T-cell (primary cell): ENCODE results near the gene TJP1. TPM values are rescaled to one million over a fixed set of nuclear protein-coding genes. Genes with fewer than 3 reads are reported as not detected.
A peak's percentile ranks its signal among the peaks of the same experiment; 100 is the strongest.
"Not testable (repeated sequence)": the region's sequence is repeated elsewhere in the genome, so short reads cannot be mapped to it uniquely, and the experiment has no call there.

Experiments used
- ATAC-seq, 4 experiments: fragments of 200-7000 bp in 3 of 4; fragments of 150-1000 bp in 1 of 4; cut with Tn5 transposase; replicated peaks in 1 of 4; 1 replicate in 3 of 4; 2 replicates in 1 of 4; pipeline ENCODE4 v1.10.0; 2021; ENCODE audit warnings: moderate library complexity in 3 of 4, mild to moderate bottlenecking in 2 of 4, moderate number of reproducible peaks in 1 of 4
- CTCF ChIA-PET, 2 donors: fragments of 300-600 bp; sonication (Branson Sonifier 250); formaldehyde crosslinking; loops; one replicate each; lab custom pipeline; 2022; ENCODE audit warnings: antibody characterized with exemption in 2 of 2; lab: Charles Lee
- POLR2A ChIA-PET, 2 donors: fragments of 300-600 bp; sonication (Branson Sonifier 250); formaldehyde crosslinking; loops; one replicate each; lab custom pipeline; 2022; ENCODE audit warnings: antibody characterized with exemption in 2 of 2; lab: Charles Lee
- DNase-seq, 35 experiments: peaks; one replicate each; pipeline versions ENCODE4 v3.0.0 to v3.0.0-alpha.2; 2013 to 2023
- H3K27ac ChIP-seq: one replicate; pipeline ENCODE4 v1.5.1; 2013; ENCODE audit warnings: low read length
- H3K27me3 ChIP-seq, 2 experiments: replicated peaks in 1 of 2; 1 replicate in 1 of 2; 2 replicates in 1 of 2; pipeline versions ENCODE4 v1.6.1 to v1.7.0; 2013; ENCODE audit warnings: low read length in 1 of 2, mixed read lengths in 1 of 2; ENCODE audit not compliant: control insufficient read depth in 2 of 2, insufficient read depth in 2 of 2; ENCODE audit errors: extremely low read depth in 1 of 2
- H3K36me3 ChIP-seq, 2 donors: 1 replicate in 1 of 2; 2 replicates in 1 of 2; pipeline versions ENCODE4 v1.6.1 to v1.7.0; 2013; ENCODE audit warnings: low read length in 1 of 2; ENCODE audit not compliant: control insufficient read depth in 2 of 2, insufficient read depth in 1 of 2; ENCODE audit errors: extremely low read depth in 1 of 2
- H3K4me1 ChIP-seq, 2 experiments: 1 replicate in 1 of 2; 2 replicates in 1 of 2; pipeline versions ENCODE4 v1.6.1 to v1.7.0; 2013; ENCODE audit warnings: low read length in 2 of 2, mixed read lengths in 1 of 2; ENCODE audit not compliant: insufficient read depth in 2 of 2, control insufficient read depth in 1 of 2; ENCODE audit errors: extremely low read depth in 1 of 2
- H3K4me3 ChIP-seq, 2 donors: 1 replicate in 1 of 2; 2 replicates in 1 of 2; pipeline versions ENCODE4 v1.5.1 to v1.7.0; 2013; ENCODE audit warnings: mild to moderate bottlenecking in 2 of 2, low read length in 1 of 2, moderate library complexity in 1 of 2; ENCODE audit not compliant: control insufficient read depth in 1 of 2; ENCODE audit errors: extremely low read depth in 1 of 2
- H3K9me3 ChIP-seq: 2 replicates; pipeline ENCODE4 v1.7.0; 2013
- H3K27ac Mint-ChIP-seq, 2 donors: one replicate each; pipeline ENCODE4 v1.8.0; 2020 to 2021; ENCODE audit warnings: mild to moderate bottlenecking in 2 of 2, mixed read lengths in 2 of 2
- H3K27me3 Mint-ChIP-seq, 2 donors: one replicate each; pipeline ENCODE4 v1.8.0; 2021 to 2022; ENCODE audit warnings: mixed read lengths in 2 of 2
- H3K36me3 Mint-ChIP-seq: one replicate; pipeline ENCODE4 v1.8.0; 2021; ENCODE audit warnings: mixed read lengths
- H3K4me1 Mint-ChIP-seq, 3 donors: one replicate each; pipeline ENCODE4 v1.8.0; 2020 to 2022; ENCODE audit warnings: mixed read lengths in 3 of 3, mild to moderate bottlenecking in 1 of 3
- H3K4me3 Mint-ChIP-seq, 3 donors: one replicate each; pipeline ENCODE4 v1.8.0; 2020 to 2022; ENCODE audit warnings: mild to moderate bottlenecking in 3 of 3, mixed read lengths in 3 of 3, moderate library complexity in 3 of 3
- H3K9me3 Mint-ChIP-seq, 3 donors: one replicate each; pipeline ENCODE4 v1.8.0; 2020 to 2022; ENCODE audit warnings: mixed read lengths in 3 of 3
- WGBS: methylation state at CpG from one replicate; pipeline ENCODE4 v1.1.5; 2013; ENCODE audit warnings: missing lambda C conversion rate; ENCODE audit not compliant: insufficient coverage; 5-methylcytosine and 5-hydroxymethylcytosine counted together
- total RNA-seq, 35 experiments: library from RNA in 6 of 35; stranded (reverse) in 6 of 35; fragments of 120-200 nt in 1 of 35; gene quantifications; one replicate each; pipeline versions ENCODE4 v1.2.1 to v1.2.4 and lab custom pipeline; 2013 to 2026

The TJP1 gene
- total RNA-seq, 5 donors from 2014 or later (not counting 1 experiment from before 2014, with no cell fraction given), result 0.41 to 0.73 (median 0.53) TPM; not detected in 2

DNA sequence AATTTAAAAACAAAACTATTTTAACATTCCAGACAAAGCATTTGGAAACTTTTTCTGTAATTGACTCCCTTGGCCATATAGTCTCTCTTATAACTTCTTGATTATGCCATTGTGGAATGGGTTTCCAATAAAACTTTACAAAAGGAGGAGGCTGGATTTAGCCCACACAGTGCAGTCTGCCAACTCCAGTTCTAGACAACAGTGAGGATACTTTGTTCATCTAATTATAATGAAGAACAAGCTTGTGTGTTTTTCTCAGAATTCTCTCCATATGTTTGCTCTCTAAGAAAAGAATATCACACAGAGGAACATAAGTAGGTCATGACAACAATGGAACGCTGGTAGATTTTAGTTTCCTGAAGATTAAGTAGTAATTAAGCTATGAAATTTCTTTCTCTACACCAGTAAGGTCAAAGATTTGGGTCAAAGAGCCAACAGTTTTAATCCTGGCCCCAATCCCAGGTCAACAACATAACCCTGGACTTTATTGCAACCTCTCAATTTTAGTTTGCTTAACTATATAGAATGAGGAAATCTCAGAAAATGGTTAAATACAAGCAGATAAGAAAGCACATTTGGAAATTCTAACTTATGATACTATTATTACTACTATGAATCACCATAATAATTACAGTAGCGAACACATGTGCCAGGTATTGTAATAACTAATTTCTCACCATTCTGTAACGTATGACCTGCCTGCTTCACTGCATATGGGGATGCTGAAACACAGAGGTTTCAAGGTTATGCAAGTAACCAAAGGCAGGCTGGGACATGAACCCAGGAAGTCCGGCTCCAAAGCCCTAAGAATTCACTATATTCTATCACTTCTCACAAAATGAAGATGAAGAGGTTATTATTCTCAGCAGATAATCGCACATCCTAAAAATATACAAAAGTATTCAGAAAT is 65.7 kb downstream of the TJP1 start:
- Mint-ChIP-seq H3K36me3 (no peaks in the 10 kb centered on the region), H3K4me3 (no peak overlapping the region), H3K27ac (no peak overlapping the region), H3K4me1 (no peaks in the 10 kb centered on the region), H3K27me3 (peaks cover 4 to 37% of the 10 kb centered on the region in 2 donors), H3K9me3 (no peaks in the 10 kb centered on the region)
- 83% methylated on average over 1 of the region's 5 CpGs for WGBS
- Histone ChIP-seq H3K27me3 (peaks cover 0 to 4% of the 10 kb centered on the region in 2 experiments), H3K9me3 (no peaks in the 10 kb centered on the region), H3K4me1 (no peaks in the 10 kb centered on the region), H3K4me3 (no peak overlapping the region), H3K36me3 (no peaks in the 10 kb centered on the region), H3K27ac (no peak overlapping the region)
- POLR2A ChIA-PET, result no interaction called here
- ATAC-seq (no peak), DNase-seq (no peak)
- CTCF ChIA-PET, result no interaction called here

DNA sequence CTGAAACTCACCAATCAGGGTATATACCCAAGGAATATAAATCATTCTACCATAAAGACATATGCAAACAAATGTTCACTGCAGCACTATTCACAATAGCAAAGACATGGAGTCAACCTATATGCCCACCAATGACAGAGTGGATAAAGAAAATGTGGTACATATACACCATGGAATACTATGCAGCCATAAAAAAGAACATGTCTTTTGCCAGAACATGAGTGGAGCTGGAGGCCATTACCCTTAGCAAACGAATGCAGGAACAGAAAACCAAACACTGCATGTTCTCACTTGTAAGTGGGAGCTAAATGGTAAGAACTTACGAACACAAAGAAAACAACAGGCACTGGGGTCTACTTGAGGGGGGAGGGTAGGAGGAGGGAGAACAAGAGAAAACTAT is 68.3 kb downstream of the TJP1 start:
- H3K27me3 Mint-ChIP-seq, result peaks cover 10 to 31% of the 10 kb centered on the region in 2 donors
- H3K36me3 ChIP-seq, H3K27ac ChIP-seq, H3K4me1 Mint-ChIP-seq, H3K4me3 ChIP-seq, H3K36me3 Mint-ChIP-seq, H3K27me3 ChIP-seq, H3K4me1 ChIP-seq, H3K27ac Mint-ChIP-seq, POLR2A ChIA-PET, H3K9me3 ChIP-seq, H3K4me3 Mint-ChIP-seq, CTCF ChIA-PET, H3K9me3 Mint-ChIP-seq, ATAC-seq, DNase-seq: not testable (repeated sequence)
- WGBS, result no CpG with 5 or more reads among the region's 2 CpGs

DNA sequence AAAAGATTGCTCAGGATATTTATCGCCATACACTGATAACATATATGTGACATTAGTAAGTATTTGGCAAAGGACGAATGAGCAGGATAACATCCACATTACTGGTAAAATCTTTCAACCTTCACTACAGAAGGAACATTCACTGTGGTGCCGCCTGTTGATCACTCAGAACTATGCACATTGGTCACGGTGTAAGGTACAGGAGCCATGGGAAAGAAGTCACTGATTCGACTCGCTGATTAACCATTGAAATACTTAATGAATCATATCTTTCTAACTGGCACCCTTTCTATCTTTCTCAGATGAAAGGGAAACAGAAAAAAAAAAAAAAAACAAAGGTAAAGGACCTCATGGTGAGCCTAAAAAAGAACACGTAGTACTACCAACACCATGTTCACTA is 68.8 kb downstream of the TJP1 start:
- Mint-ChIP-seq H3K27ac (no peak overlapping the region), H3K27me3 (peaks cover 8 to 29% of the 10 kb centered on the region in 2 donors), H3K9me3 (no peaks in the 10 kb centered on the region), H3K36me3 (no peaks in the 10 kb centered on the region), H3K4me3 (no peak overlapping the region), H3K4me1 (no peaks in the 10 kb centered on the region)
- Histone ChIP-seq H3K36me3 (no peaks in the 10 kb centered on the region), H3K27ac (no peak overlapping the region), H3K27me3 (peaks cover 0 to 3% of the 10 kb centered on the region in 2 experiments), H3K4me1 (no peaks in the 10 kb centered on the region), H3K9me3 (no peaks in the 10 kb centered on the region), H3K4me3 (no peak overlapping the region)
- ChIA-PET POLR2A (no interaction called here), CTCF (interaction anchor here in 1 of 2 donors (0.7 kb wide), 1 partner anchor 76 kb away, joined by 6 read pairs; no protein-coding TSS in a partner anchor)
- ATAC-seq (no peak), DNase-seq (no peak)
- 100% methylated on average over 1 of the region's 7 CpGs for WGBS

DNA sequence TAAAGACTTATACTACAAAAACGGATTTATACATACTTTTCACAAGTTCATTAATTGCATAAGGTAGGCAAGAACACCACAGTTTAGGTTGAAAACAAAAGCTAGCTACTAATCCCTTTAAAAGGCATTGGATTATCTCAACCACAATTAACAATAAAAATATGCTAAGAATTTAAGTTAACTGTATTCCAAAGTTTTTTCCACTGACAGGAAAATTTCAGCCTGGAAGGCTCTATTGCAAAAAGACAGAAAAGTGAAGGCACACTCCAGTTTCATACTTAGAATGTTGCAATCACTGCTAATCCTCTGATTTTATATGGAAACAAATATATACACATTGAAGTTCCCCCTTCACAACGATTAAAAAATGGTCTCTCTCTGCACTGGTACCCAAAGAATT is 71.5 kb downstream of the TJP1 start:
- Histone ChIP-seq H3K9me3 (no peaks in the 10 kb centered on the region), H3K27me3 (peaks cover 0 to 5% of the 10 kb centered on the region in 2 experiments), H3K27ac (no peak overlapping the region), H3K36me3 (no peaks in the 10 kb centered on the region), H3K4me1 (no peaks in the 10 kb centered on the region), H3K4me3 (no peak overlapping the region)
- DNase-seq (no peak), ATAC-seq (no peak)
- Mint-ChIP-seq H3K27ac (no peak overlapping the region), H3K4me3 (no peak overlapping the region), H3K4me1 (no peaks in the 10 kb centered on the region), H3K27me3 (peaks cover 8 to 18% of the 10 kb centered on the region in 2 donors), H3K36me3 (no peaks in the 10 kb centered on the region), H3K9me3 (no peaks in the 10 kb centered on the region)
- WGBS, result no CpG with 5 or more reads among the region's 2 CpGs
- ChIA-PET POLR2A (no interaction called here), CTCF (no interaction called here)

DNA sequence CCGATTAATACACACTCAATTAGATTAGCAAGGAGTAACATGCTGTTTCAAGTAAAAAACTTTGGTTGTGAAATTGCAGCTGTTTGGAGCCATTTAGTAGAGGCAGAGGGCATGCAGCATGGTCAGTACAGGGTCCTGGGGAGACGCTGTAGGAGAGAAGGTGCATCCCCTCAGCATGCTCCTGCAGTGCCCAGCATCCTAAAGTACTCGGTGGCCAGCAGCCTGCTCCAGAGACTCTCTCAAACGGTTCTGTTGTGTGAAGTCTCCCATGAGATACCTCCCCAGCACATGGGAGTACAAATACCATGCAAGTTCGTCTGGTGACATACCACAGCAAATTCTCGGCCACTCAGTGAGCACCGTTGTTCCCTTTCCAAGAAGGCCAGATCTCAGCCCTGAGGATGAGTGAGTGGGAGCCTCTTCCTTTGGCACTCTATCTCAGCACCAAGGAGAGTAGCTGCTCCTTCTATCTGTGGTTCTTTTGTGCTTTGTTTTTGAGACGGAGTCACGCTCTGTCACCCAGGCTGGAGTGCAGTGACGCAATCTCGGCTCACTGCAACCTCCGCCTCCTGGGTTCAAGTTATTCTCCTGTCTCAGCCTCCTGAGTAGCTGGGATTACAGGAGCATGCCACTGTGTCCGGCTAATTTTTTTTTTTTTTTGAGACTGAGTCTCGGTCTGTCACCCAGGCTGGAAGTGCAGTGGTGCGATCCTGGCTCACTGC is 72.7 kb downstream of the TJP1 start:
- Histone ChIP-seq H3K27ac (no peak overlapping the region), H3K36me3 (no peaks in the 10 kb centered on the region), H3K4me1 (no peaks in the 10 kb centered on the region), H3K4me3 (no peak overlapping the region), H3K27me3 (peaks cover 0 to 5% of the 10 kb centered on the region in 2 experiments), H3K9me3 (no peaks in the 10 kb centered on the region)
- H3K36me3 Mint-ChIP-seq, result no peaks in the 10 kb centered on the region
- no peaks in the 10 kb centered on the region for H3K4me1 Mint-ChIP-seq
- CTCF ChIA-PET, result interaction anchor here (0.6 to 1.2 kb wide), 5 partner anchors 90 to 1570 kb away, joined by 3 to 5 read pairs (median 3); no protein-coding TSS in a partner anchor
- POLR2A ChIA-PET, result no interaction called here
- no peak overlapping the region for H3K27ac Mint-ChIP-seq
- no peaks in the 10 kb centered on the region for H3K9me3 Mint-ChIP-seq
- H3K4me3 Mint-ChIP-seq, result no peak overlapping the region
- ATAC-seq (no peak), DNase-seq (no peak)
- 89% methylated on average over 11 of the region's 15 CpGs for WGBS
- peaks cover 8 to 18% of the 10 kb centered on the region in 2 donors for H3K27me3 Mint-ChIP-seq

DNA sequence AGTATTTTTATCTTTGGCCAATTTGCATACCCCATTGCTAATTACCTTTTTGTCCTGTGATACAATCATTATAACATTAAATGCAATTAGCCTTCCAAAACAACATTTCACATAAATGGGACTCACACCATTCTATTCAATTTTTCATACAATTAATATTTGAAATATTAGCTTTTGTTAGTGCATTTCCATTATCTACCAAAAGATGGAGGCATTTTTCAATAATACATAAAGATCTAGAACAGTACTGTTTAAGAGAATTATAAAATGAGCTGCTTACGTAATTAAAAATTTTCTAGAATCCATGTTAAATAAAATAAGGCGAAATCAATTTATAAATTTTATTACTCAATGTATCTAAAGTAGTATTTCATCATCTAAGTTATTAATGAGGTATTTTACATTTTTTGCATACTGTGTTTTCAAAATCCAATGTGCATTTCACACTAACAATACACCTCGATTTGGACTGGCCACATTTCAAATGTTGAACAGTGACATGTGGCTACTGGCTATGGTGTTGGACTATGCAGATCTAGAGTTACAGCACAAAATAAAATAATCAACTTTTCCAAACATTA is 74.3 kb downstream of the TJP1 start:
- CTCF ChIA-PET, result interaction anchor here (1.0 to 1.6 kb wide), 4 partner anchors 178 to 327 kb away, joined by 4 to 17 read pairs (median 6); no protein-coding TSS in a partner anchor

More for the DNA sequence above, 74.3 kb downstream of the TJP1 start:
- Histone ChIP-seq H3K27me3 (peaks cover 0 to 8% of the 10 kb centered on the region in 2 experiments), H3K27ac (no peak overlapping the region), H3K36me3 (no peaks in the 10 kb centered on the region), H3K4me3 (no peak overlapping the region), H3K4me1 (no peaks in the 10 kb centered on the region), H3K9me3 (no peaks in the 10 kb centered on the region)
- peak in 1 of 35 experiments; percentile 19 for DNase-seq
- Mint-ChIP-seq H3K4me3 (no peak overlapping the region), H3K9me3 (no peaks in the 10 kb centered on the region), H3K36me3 (no peaks in the 10 kb centered on the region), H3K27ac (no peak overlapping the region), H3K27me3 (peaks cover 11 to 17% of the 10 kb centered on the region in 2 donors), H3K4me1 (no peaks in the 10 kb centered on the region)
- ATAC-seq, result no peak
- no CpG with 5 or more reads among the region's 3 CpGs for WGBS
- POLR2A ChIA-PET, result no interaction called here
